NOMO-1 treated with dmso at 0.1 percent for 144 hours (cell line): ENCODE data around the gene TUBD1.
A peak's percentile ranks its signal among the peaks of the same experiment; 100 is the strongest.
"Not testable (repeated sequence)": the region's sequence is repeated elsewhere in the genome, so short reads cannot be mapped to it uniquely, and the experiment has no call there.

ENCODE experiments used
- DNase-seq: peaks from one replicate; lab custom pipeline; 2025; ENCODE audit not compliant: unreplicated experiment; lab: John Stamatoyannopoulos, UW

The TUBD1 gene, protein sequence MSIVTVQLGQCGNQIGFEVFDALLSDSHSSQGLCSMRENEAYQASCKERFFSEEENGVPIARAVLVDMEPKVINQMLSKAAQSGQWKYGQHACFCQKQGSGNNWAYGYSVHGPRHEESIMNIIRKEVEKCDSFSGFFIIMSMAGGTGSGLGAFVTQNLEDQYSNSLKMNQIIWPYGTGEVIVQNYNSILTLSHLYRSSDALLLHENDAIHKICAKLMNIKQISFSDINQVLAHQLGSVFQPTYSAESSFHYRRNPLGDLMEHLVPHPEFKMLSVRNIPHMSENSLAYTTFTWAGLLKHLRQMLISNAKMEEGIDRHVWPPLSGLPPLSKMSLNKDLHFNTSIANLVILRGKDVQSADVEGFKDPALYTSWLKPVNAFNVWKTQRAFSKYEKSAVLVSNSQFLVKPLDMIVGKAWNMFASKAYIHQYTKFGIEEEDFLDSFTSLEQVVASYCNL

DNA sequence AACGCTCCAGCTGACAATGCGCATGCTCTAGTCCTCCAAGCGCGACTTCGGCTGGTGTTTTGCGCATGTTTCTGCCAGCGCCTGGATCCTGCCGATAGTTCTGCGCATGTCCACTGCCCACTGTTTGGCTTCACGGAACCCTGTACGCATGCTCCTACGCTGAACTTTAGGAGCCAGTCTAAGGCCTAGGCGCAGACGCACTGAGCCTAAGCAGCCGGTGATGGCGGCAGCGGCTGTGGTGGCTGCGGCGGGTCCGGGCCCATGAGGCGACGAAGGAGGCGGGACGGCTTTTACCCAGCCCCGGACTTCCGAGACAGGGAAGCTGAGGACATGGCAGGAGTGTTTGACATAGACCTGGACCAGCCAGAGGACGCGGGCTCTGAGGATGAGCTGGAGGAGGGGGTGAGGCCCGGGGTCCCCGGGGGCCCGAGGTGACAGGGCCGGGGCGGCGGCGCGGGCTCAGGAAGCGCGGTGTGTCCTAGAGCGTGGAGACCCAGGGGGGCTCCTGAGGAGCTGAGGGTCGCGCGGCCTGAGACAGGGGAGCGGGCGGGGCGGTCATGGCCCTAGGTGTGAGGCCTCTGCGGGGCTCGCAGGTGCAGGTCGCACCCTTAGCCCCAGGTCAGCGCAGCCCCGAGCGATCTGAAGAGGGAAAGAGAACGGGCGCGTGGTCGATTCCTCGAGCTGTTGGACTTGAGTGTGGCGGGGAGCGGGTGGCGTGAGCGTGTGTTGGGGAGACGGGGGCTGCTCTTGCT, at the start of gene TUBD1, which contains the start of gene RPS6KB1:
TSS of gene TUBD1 (minus strand) at position 20 of the 752 bp plus-strand sequence. CDS start 1,941 bp downstream, outside the sequence.
TSS of gene RPS6KB1 (plus strand) at position 198 of the 752 bp plus-strand sequence. CDS start at position 262, 64 bp downstream.
- DNase-seq: peak; percentile 98

DNA sequence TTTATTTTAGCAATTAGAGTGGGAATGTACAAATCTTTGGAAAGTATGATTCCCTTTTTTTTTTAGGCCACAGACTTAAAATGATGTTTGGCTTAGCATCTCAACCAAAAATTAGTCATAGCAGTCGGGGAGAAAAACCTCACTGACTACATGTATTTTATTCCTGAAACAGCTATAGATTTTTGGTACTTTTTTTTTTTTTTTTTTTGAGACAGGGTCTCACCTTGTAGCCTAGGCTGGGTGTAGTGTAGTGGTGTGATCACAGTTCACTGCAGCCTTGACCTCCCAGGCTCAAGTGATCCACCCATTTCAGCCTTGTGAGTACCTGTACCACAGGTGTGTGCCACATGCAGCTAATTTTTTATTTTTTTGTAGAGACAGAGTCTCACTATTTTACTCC, 48.4 kb upstream of the TUBD1 start:
- no peak for DNase-seq

DNA sequence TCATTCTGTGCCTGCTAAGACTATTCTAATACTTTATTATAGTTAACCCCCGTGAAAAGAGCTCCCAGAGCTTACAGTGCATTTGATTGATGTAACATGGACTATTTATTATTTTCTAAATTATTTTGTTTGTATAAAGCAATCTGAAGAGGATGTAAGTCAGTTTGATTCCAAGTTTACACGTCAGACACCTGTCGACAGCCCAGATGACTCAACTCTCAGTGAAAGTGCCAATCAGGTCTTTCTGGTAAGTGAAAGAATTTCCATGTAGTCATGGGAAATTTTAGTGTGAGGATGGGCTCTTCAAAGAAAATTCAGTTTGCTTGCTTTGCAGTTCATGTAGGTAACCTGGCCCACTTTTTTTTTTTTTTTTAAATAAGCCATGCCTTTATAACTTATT, 48.0 kb upstream of the TUBD1 start:
- DNase-seq: not testable (repeated sequence)

DNA sequence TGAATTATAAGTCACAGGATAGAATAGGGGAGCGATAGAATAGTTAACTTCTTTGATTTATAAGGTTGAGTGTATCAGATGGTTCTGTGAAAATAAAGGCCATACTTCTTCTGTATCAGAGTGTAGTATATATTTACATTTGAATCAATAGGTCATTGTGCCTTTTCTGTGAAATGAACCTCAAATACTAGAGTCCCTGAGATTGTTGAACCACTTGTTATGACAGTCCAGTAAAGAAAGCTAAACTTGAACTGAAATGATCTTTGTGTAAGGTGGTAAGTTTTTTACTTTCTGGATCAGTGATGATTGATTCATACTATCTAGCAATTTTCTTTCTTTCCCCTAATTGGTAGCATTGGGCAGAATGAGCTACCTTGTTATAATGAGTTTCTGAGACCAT, 40.6 kb upstream of the TUBD1 start:
- DNase-seq: not testable (repeated sequence)

DNA sequence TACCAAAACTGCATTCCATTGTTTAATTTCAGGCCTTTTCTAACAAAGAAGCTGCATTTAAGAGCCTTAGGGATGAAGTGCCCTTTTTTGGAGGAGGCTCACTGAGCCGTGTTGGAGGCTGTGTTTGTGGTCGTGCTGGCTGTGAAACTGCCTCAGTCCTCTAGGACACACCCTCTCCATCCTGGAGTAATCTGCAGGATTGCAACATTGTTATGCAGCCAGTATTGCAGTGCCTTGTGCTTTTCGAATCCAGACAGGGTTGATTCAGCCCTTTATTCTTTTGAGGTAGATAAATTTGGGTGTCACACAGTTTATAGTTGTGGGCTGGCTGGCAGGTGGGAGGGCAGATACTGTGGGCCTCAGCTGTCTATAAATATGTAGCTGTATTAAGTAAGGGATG, 38.0 kb upstream of the TUBD1 start:
- not testable (repeated sequence) for DNase-seq

DNA sequence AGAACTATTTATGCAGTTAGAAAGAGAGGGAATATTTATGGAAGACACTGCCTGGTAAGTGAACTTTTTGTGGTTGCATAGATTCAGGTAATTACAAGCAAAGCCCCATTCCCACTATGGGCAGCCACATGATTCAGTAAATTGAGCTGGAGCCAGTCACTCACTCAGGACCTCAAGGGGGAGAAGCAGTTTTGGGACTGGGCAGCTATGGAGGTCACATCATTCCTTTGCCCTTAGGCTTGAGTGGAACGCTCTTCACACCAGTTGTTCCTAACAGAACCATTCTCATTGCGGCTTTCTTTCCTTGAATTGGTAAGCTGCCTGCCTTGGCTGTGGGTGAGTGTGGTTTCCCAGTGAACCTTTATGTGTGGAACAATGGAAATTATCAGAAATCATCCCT, 37.4 kb upstream of the TUBD1 start:
- DNase-seq: not testable (repeated sequence)

DNA sequence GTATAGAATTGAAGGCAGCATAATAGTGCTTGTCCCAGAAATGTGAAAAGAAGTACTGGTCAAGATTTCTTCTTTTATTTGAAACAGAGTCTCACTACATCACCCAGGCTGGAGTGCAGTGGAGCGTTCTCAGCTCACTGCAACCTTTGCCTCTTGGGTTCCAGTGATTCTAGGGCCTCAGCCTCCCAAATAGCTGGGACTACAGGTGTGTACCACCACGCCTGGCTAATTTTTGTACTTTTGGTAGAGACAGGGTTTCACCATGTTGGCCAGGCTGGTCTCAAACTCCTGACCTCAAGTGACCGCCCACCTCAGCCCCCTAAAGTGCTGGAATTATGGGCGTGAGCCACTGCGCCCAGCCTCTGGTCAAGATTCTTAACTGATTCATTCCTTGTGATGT, 27.9 kb upstream of the TUBD1 start:
- not testable (repeated sequence) for DNase-seq

DNA sequence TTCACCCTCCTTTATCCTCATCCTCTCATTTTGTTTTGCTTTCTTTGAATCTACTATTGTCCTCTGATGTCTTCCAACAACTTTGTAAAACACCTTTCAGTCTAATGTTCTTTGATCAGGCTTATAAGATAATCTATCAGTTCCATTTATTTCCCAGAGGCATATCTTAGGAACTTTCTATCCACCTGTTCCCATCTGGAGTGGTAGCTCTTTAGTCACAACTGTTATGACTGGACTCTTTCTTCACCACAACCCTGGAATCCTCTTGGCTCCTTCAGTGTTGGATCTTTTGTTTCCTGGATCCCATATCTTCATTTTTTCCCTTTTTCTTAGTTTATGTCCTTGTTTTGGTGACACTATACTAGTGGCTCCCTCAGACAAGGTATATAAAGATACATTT, 23.7 kb upstream of the TUBD1 start:
- no peak for DNase-seq

DNA sequence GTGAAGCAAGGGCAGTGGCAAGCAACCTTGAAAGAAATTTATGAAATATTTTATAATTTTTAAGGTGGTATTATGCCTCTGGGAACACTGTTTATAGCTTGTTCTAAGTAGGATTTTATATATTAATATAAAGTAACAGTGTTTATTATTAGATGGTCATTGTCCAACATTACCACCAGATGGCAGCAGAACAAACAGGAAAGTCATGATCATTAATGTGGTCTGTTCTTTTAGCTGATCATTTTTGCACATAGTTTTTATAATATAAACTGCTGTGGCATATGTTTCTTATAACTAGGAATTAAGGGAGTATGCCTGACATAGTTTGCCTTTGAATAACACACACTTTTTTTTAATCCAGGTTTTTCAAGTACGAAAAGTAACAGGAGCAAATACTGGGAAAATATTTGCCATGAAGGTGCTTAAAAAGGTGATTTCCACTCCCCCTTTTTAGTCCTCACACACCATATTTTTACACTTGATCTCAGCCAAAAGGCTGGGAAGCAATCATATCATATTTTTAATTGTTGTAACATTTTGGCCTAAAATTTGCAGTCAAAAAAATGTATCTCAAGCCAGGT, 21.6 kb upstream of the TUBD1 start:
- DNase-seq: no peak

DNA sequence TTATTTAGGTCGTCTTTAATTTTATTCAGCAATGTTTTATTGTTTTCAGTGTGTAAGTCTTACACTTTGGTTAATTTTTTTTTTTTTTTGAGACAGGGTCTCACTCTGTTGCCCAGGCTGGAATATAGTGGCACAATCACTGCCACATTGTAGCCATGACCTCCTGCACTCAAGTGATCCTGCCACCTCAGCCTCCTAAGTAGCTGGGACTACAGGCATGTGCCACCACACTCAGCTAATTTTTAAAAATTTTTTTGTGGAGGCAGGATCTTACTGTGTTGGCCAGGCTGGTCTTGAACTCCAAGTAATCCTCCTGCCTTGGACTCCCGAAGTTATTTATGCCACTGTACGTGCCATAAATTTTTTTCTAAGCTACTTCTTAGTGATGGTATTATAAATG, 14.7 kb upstream of the TUBD1 start:
- no peak for DNase-seq

DNA sequence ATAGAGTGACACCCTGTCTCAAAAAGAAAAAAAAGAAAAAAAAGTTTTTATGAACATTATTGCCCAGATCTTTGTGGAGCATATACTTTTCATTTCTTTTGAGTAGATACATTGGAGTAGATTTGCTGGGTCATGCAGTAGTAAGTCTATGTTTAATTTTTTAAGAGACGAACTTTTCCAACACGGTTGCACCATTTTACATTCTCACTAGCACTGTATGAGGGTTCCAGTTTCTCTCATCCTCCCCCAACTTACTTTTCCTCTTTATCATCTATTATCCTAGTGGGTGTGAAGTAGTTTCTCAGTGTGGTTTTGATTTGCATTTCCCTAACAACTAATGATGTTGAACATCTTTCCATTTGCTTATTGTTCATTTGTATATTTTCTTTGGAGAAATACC, 10.7 kb upstream of the TUBD1 start:
- DNase-seq: no peak

DNA sequence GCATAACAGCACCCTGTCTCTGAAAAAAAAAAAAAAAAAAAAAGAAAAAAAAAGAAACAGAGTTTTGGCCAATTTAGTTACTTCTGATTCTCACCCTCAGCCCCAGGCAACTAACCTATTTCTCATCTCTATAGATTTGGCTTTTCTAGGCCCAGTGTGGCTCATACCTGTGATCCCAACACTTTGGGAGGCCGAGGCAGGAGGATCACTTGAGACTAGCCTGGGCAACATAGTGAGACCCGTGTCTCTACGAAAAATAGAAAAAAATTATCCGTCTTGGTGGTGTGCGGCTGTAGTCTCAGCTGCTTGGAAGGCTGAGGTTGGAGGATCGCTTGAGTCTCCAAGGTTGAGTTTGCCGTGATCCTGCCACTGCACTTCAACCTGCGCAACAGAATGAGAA, 8.9 kb upstream of the TUBD1 start:
- no peak for DNase-seq

DNA sequence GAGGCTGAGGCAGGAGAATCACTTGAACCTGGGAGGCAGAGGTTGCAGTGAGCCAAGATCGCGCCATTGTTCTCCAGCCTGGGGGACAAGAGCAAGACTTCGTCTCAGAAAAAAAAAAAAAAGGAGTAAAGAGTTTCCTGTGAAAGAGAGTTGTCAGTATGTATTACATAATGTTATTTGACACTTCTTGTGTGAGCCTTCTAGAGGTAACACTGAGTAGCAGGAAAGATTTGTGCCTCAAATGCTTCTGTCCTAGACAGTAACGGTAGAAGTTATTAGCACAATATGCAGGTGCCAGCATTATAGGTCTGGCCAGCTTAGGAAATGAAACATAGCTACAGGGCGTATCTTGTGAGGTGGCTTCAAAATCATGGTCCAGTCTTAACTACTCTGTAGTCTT, 6.4 kb upstream of the TUBD1 start:
- DNase-seq: no peak

DNA sequence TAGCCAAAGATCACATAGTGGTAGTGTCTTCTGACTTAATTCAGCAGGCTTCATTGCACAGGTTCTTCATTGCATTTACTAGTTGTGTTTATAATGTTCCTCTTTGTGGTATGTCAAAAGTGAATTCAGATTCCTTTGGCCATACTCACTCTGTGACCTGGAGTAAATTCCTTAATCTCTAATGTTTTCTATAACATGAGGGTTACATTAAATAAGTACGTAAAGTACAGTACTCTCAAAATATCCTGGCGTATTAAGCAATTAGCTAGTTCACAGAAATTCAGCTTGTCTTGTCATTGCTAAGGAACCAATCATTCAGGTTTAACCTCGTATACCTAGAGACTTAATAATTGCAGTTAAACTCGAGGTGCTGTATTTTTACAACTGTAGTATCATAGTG, 4.3 kb upstream of the TUBD1 start:
- no peak for DNase-seq

DNA sequence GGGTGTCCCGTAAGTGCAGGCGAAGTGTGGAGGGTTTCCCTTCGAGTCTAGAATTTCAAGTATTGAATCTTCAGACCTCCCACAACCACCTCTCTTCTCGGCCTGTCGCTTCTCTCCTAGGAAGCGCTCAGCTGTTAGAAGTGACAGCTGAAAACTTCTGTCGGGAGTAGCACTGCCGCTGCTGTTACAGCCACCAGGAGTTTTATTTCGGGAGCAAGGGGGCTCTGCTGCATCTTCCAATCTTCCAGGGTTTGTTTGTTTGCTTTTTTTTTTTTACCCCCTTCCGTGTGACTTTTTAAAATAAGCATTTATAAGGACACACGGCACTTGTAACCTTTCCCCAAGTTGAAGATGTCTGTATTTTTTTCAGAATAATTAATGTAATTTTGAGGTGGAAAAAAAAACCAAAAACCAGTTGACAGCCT, 945 bp upstream of the TUBD1 start:
- peak; percentile 39 for DNase-seq

DNA sequence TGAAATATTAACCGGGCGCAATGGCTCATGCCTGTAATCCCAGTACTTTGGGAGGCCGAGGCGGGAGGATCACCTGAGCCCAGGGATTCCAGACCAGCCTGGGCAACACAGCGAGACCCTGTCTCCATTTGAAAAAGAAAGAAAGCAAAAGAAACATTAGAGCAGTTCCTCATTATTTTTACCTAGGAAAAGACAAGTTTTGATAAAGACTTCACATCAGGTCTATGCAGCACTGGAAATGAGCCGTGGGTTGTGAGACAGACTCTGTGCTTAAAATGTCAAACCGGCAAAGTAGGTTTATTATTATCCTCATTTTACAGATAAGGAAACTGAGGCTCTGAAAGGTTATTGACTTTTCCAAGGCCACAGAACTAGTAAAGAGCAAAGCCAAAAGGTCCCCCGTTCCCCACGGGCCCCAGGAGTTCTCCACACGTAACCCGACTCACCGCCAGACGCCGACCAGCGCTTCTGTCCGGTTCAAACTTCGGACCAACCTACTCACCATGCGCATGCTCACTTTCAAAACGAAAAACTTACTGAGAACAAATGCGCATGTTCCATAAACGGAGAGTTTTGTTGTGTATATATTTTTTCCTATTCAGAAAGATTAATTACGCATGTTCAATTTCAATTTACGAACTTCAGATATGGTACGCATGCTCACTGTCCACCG, 356 bp downstream of the TUBD1 start:
- no peak for DNase-seq

DNA sequence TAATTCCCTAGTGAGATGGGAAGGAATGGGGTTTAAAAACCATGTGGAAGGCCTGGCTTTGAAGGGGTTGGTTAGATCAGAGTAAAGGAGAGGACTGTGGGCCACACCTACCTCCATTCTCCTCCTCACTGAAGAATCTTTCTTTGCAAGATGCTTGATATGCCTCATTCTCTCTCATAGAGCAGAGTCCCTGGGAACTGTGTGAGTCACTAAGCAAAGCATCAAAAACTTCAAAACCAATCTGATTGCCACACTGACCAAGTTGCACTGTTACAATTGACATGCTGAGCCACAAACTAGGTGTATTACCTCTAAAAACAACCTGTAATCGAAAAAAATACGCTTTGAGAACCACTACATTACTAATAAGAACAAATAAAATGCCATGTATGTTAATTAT, 2.0 kb downstream of the TUBD1 start:
- DNase-seq: no peak

DNA sequence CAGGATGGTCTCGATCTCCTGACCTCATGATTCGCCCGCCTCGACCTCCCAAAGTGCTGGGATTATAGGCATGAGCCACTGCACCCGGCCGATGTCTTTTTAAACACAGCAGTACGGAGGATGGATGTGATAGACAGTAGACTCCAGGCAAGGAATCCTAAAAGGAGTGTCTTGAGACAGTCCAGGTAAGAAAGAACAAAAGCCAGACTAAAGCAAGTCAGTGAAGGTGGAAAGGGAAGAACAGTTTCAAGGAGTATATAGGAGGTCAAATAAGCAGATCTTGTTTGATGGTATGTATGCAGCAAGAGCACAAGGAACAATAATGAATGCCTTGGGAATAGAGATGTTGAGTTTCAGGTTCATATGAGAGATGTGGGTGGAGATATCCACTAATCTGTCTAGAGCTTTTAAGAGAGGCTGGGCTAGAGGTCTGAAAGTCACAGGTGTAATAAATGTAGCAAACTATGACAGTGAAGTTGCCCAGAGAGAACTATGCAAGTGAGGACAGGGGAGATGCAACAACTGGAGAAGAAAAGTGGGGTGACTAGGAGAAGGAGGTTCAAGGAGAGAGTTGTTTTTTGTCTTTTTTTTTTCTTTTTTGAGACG, 4.5 kb downstream of the TUBD1 start:
- no peak for DNase-seq

DNA sequence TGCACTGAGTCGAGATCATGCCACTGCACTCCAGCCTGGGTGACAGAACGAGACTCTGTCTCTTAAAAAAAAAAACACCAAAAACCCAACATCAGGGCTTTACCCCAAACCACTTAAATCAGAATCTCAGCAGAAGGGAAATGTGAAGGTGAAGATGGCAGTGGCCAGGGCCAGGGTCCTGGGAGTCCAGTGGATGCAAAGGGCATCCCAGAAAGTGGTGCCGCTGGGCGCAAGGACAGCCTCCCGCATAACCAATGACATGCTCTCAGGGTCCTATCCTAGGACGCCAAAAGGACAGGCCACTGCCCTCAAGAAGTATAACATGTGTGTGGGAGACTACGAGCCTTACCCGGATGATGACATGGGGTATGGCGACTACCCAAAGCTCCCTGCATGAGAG, 7.9 kb downstream of the TUBD1 start:
- DNase-seq: no peak

DNA sequence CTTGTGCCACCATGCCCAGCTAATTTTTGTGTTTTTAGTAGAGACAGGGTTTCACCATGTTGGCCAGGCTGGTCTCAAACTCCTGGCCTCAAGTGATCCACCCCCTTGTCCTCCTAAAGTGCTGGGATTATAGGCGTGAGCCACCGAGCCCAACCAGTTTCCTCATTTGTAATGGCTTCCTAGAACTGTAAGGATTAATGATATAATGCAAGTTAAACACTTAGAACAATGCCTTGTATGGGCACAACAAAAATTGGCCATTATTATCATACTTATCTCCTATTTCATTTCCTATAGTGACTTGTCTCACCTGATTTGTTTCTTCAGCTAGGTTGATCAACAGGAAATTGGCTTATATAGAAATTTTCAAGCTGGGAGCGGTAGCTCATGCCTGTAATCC, 14.1 kb downstream of the TUBD1 start:
- no peak for DNase-seq

DNA sequence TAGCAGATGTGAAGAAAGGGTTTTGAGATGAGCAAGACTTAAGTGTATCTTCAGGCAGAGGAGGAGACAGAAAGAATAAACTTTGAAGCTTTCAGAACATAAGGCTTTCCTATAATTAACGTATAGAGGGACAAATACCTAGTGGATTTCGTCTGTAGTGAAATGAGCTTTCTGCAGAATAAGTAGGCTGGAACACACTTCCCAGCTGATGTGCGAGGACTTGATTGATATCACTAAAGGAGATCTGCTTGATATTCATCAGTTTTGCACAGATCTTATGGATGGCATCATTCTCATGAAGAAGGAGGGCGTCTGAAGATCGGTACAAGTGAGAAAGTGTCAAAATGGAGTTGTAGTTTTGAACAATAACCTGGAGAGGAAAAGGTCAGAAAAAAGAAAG, 14.8 kb downstream of the TUBD1 start:
- DNase-seq: no peak
